Activated CD4-positive, CD25-positive, alpha-beta regulatory T cell (primary cell): ENCODE data around the gene GMPPB.
"Not testable (repeated sequence)": the region's sequence is repeated elsewhere in the genome, so short reads cannot be mapped to it uniquely, and the experiment has no call there.

Experiments used
- DNase-seq, 4 experiments: peaks; one replicate each; lab custom pipeline; 2025; lab: John Stamatoyannopoulos, UW

Gene GMPPB

GRCh38 chr3:49713336-49714105 lies 10.2 kb downstream of the GMPPB start:
- DNase-seq, result no peak

GRCh38 chr3:49712631-49713317 lies 11.0 kb downstream of the GMPPB start:
- no peak for DNase-seq

GRCh38 chr3:49712166-49712565 lies 11.6 kb downstream of the GMPPB start:
- DNase-seq, result no peak

- no peak for DNase-seq
Measured at GRCh38 chr3:49711489-49711888, 12.3 kb downstream of the GMPPB start.

- DNase-seq, result no peak
Measured at GRCh38 chr3:49709852-49710251, 13.9 kb downstream of the GMPPB start.

GRCh38 chr3:49707113-49707480 lies 16.7 kb downstream of the GMPPB start:
- no peak for DNase-seq

- DNase-seq, result no peak
Measured at GRCh38 chr3:49706456-49707112, 17.2 kb downstream of the GMPPB start.

- DNase-seq, result no peak
Measured at GRCh38 chr3:49705390-49705960, 18.3 kb downstream of the GMPPB start.

- no peak for DNase-seq
Measured at GRCh38 chr3:49704629-49705028, 19.1 kb downstream of the GMPPB start.

- no peak for DNase-seq
Measured at GRCh38 chr3:49703956-49704355, 19.8 kb downstream of the GMPPB start.

GRCh38 chr3:49703443-49703927 lies 20.3 kb downstream of the GMPPB start:
- peak in 3 of 4 experiments; percentile 35 to 40 (median 37) for DNase-seq

GRCh38 chr3:49702672-49703071 lies 21.1 kb downstream of the GMPPB start:
- no peak for DNase-seq

- no peak for DNase-seq
Measured at GRCh38 chr3:49701388-49702077, 22.2 kb downstream of the GMPPB start.

GRCh38 chr3:49700453-49701128 lies 23.2 kb downstream of the GMPPB start:
- DNase-seq, result no peak

- DNase-seq, result no peak
Measured at GRCh38 chr3:49700014-49700413, 23.7 kb downstream of the GMPPB start.

GRCh38 chr3:49699281-49699979 lies 24.3 kb downstream of the GMPPB start:
- no peak for DNase-seq

- not testable (repeated sequence) for DNase-seq
Measured at GRCh38 chr3:49695350-49696015, 28.3 kb downstream of the GMPPB start.

GRCh38 chr3:49694409-49695070 lies 29.2 kb downstream of the GMPPB start:
- not testable (repeated sequence) for DNase-seq

- DNase-seq, result not testable (repeated sequence)
Measured at GRCh38 chr3:49691481-49691880, 32.3 kb downstream of the GMPPB start.

GRCh38 chr3:49690856-49691255 lies 32.9 kb downstream of the GMPPB start:
- not testable (repeated sequence) for DNase-seq
